ENCODE data around the gene TMEM63C.
"Not testable (repeated sequence)": the region's sequence is repeated elsewhere in the genome, so short reads cannot be mapped to it uniquely, and the experiment has no call there.

TMEM63C gene

DNA sequence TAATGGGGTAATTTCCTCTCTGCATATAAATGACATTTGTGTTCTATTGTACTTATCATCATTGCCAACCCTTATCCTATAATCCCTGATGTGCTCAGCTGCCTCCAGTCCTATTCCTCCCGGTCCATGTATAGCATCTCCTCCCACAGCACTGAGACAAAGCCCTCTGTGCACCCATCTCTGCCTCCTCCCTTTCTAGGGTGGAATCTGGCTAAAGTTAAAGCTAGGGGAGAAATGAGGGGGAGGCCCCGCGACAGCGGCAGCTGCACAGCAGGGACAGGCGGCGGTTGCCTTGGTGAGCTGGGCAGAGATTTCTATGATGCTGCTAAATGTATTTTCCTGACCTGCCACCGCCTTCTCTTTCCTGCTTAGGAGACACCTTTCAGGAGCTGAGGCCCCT, 27.2 kb upstream of the TMEM63C start:
- DNase-seq (ENCODE audit: low read depth) = no peak

DNA sequence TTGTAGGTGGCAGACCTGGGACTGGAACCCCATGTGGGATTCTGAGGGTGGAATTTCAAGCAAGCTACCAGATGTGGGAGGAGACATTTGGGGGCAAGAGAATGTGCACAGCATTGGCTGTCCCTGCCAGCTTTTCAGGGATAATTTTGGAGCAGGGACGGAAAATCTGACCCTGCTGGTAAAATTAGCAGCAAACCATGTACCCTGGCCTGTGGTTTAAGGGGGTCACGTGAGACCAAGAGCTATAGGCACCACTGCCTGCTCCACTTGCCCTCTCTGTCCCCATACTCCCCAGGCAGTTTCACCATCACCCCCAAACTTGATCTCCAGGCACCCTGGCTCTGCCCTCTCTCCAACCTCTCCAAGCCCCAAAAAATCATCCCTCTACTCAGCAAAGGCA, 26.5 kb upstream of the TMEM63C start:
- DNase-seq (ENCODE audit: low read depth) = no peak

GRCh38 chr14:77157740-77158139, 23.9 kb upstream of the TMEM63C start:
- DNase-seq (ENCODE audit: low read depth) = no peak

GRCh38 chr14:77158175-77158881, 23.3 kb upstream of the TMEM63C start:
- no peak for DNase-seq (ENCODE audit: low read depth)

GRCh38 chr14:77158882-77159255, 22.7 kb upstream of the TMEM63C start:
- no peak for DNase-seq (ENCODE audit: low read depth)

DNA sequence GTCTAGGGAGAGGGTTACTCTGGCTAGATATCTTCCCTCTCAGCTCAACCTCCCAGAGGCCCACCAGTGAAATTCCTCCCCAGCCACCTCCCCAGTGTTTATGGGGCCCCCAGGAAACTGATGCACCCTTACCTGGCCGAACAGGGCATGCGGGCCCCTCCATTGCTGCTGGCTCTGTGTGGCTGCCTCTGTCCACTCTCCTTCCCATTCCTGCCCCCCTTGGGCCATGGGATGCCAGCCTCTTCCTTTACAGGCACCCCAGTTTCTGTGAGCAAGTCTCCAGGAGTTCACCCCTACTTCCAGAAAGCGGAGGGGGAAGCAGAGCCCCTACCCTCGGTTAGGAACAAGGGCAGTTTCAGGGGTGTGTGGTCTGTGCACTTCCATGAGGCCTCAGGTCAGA, 20.6 kb upstream of the TMEM63C start:
- no peak for DNase-seq (ENCODE audit: low read depth)

DNA sequence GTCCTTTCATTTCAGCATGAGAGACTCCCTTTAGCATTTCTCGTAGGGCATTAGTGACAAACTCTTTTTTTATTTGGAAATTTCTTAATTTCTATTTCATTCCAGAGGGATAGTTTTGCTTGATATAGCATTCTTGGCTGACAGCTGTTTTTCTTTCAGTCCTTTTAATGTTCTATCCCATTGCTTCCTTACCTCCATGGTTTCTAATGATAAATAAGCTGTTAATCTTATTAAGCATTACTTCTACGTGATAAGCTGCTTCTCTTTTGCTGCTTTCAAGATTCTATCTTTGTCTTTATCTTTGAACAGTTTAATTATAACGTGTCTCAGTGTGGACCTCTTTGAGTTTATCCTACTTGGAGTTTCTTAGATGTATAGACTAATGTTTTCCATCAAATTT, 11.6 kb upstream of the TMEM63C start:
- no peak for DNase-seq (ENCODE audit: low read depth)

DNA sequence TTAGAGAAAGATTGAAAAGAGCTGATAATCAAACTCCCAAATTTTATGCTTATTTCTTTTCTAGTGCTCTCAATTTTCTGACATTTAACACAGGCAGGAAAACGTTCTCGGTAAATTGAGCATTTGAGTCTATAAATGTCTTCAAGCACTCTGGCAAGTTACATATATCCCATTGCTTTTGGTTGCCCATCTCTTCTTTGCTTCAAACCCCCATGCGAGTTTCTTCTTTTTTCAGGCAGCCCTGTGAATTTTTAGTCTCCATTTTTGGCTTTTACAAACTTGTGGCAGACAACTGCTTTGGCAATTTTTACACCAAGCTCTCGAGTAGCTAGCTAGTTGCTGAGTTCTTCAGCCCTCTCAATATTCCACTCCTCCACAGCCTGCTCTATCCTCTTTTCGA, 8.7 kb upstream of the TMEM63C start:
- DNase-seq (ENCODE audit: low read depth) = no peak

GRCh38 chr14:77173911-77174617, 7.5 kb upstream of the TMEM63C start:
- not testable (repeated sequence) for DNase-seq (ENCODE audit: low read depth)

DNA sequence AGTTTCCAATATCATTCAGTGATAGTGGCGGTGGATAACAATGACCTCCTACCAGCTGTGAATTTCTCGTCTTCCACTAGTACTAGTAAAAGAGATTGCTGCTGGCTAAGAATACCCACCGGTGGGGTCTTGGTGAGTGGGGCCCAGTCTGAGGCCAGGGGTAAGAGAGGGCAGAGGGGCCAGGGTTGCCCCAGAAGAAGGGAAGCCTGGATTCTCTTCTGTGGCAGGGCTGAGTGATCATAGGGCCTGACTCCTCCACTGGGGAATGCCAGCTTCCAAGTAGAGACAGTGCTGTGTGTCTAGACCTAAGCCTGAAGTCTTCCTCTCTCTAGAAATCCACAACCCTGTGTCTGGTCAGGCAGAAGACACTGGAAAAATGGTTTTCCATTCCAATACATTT, 5.8 kb upstream of the TMEM63C start:
- DNase-seq (ENCODE audit: low read depth) = no peak

GRCh38 chr14:77177702-77178101, 3.9 kb upstream of the TMEM63C start:
- DNase-seq (ENCODE audit: low read depth) = no peak

- no peak for DNase-seq (ENCODE audit: low read depth)
Measured at GRCh38 chr14:77178656-77179055, 2.9 kb upstream of the TMEM63C start.

- no peak for DNase-seq (ENCODE audit: low read depth)
Measured at GRCh38 chr14:77180726-77181602, 634 bp upstream of the TMEM63C start.

- DNase-seq (ENCODE audit: low read depth) = no peak
Measured at GRCh38 chr14:77183896-77184295, 2.3 kb downstream of the TMEM63C start.

GRCh38 chr14:77184396-77185092, 2.9 kb downstream of the TMEM63C start:
- DNase-seq (ENCODE audit: low read depth) = no peak

GRCh38 chr14:77185093-77185465, 3.5 kb downstream of the TMEM63C start:
- DNase-seq (ENCODE audit: low read depth) = no peak

- DNase-seq (ENCODE audit: low read depth) = no peak
Measured at GRCh38 chr14:77186911-77187648, 5.5 kb downstream of the TMEM63C start.

DNA sequence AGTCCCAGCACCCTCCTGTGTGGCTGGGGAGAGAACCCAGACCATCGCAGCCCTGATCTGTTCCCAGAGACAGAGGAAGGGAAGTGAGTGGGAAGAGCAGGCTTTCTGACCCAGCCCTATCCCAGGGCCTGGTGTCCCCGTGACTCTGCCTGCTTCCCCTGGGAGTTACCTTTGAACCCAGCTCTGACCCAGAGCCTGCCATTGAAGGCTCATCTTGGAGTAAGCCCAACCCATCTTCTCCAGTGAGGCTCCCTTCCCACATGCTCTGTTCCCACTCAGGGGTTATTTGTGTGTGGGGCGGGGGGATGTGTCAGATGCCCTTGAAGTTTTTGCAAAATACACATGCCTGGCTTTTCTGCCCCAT, 6.0 kb downstream of the TMEM63C start:
- no peak for DNase-seq (ENCODE audit: low read depth)

DNA sequence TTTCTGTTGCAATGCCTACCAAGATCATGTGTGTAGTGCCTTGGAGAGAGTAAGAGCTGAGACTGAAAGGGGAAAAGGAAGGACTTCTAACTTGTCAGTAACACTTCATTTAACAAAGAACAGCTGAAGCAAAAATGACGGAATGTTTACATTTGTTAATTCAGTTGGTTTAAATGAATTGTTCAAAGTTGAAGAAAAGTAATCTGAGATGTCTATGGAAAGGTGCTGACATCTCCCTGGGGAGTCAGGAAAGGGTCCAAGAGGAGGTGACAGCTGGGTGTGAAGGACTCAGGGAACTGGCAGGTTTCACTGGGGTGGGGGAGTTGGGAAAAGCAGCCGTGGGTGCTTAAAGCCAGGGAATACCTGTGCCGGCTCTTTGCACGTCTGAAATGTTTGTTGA, 7.9 kb downstream of the TMEM63C start:
- no peak for DNase-seq (ENCODE audit: low read depth)

- no peak for DNase-seq (ENCODE audit: low read depth)
Measured at GRCh38 chr14:77190977-77191376, 9.4 kb downstream of the TMEM63C start.

GRCh38 chr14:77194706-77195105, 13.1 kb downstream of the TMEM63C start:
- DNase-seq (ENCODE audit: low read depth) = no peak

- no peak for DNase-seq (ENCODE audit: low read depth)
Measured at GRCh38 chr14:77195766-77196165, 14.2 kb downstream of the TMEM63C start.

Measured in activated T-helper 9 cell treated with anti-CD3 and anti-CD28 coated beads, Interleukin-2, amount 50 U/mL, for 16 hours (primary cell).